ENCODE results near the gene CANT1. TPM values are rescaled to one million over a fixed set of nuclear protein-coding genes. Genes with fewer than 3 reads are reported as not detected.

Gene CANT1
- total RNA-seq, 2 experiments from 2014 or later = 28.3 to 30.0 TPM

DNA sequence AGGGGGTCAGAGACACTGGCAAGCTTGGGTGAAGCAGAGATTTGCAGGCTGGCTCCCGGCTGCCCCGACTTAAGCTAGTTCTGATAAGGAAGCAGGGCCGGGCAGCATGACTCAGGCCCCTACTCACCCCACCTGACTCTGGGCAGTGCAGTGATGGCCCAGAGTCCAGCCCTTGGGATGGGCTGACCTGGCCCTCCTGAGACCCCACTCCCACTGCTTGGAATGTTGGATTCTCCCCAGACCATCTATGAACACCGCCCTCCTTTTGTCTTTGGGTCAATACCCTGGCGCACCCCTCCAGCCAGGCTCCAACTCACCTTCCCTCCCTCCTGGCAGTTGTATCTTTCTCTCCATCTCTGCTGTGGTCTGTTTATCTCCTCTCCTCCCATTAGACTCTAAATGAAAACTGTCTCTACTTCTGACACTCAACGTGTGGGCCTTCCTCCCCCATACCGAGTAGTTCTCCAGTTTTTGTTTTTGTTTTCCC lies 50.9 kb downstream of the CANT1 start:
- no peaks in the 10 kb centered on the region for H3K27me3 Mint-ChIP-seq
- Histone ChIP-seq H3K27me3 (ENCODE audit: control insufficient read depth in 1 of 2, insufficient read depth in 2 of 2, low read length in 2 of 2) (no peaks in the 10 kb centered on the region), H3K4me1 (ENCODE audit: insufficient read depth, low read length) (no peaks in the 10 kb centered on the region), H3K27ac (ENCODE audit: low read depth in 1 of 2, low read length in 2 of 2) (no peak overlapping the region), H3K36me3 (ENCODE audit: insufficient read depth, low read length) (no peaks in the 10 kb centered on the region), H3K4me3 (ENCODE audit: low read length) (no peak overlapping the region), H3K9me3 (ENCODE audit: control insufficient read depth in 1 of 2, insufficient read depth in 1 of 2, low read length in 2 of 2) (no peaks in the 10 kb centered on the region)
- no peak overlapping the region for H3K27ac Mint-ChIP-seq
- no peaks in the 10 kb centered on the region for H3K9me3 Mint-ChIP-seq
- no peaks in the 10 kb centered on the region for H3K4me1 Mint-ChIP-seq (ENCODE audit: low read depth)
- H3K4me3 Mint-ChIP-seq = no peak overlapping the region
- ChIA-PET POLR2A (no interaction called here), CTCF (no interaction called here)
- no peaks in the 10 kb centered on the region for H3K36me3 Mint-ChIP-seq (ENCODE audit: low read depth)
- DNase-seq = no peak
- TF ChIP-seq, protein P1, sequence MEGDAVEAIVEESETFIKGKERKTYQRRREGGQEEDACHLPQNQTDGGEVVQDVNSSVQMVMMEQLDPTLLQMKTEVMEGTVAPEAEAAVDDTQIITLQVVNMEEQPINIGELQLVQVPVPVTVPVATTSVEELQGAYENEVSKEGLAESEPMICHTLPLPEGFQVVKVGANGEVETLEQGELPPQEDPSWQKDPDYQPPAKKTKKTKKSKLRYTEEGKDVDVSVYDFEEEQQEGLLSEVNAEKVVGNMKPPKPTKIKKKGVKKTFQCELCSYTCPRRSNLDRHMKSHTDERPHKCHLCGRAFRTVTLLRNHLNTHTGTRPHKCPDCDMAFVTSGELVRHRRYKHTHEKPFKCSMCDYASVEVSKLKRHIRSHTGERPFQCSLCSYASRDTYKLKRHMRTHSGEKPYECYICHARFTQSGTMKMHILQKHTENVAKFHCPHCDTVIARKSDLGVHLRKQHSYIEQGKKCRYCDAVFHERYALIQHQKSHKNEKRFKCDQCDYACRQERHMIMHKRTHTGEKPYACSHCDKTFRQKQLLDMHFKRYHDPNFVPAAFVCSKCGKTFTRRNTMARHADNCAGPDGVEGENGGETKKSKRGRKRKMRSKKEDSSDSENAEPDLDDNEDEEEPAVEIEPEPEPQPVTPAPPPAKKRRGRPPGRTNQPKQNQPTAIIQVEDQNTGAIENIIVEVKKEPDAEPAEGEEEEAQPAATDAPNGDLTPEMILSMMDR (IDR thresholded peaks at IDR 0.05) = no peak
- ATAC-seq (ENCODE audit: poor library complexity) = no peak
- intact Hi-C loops (cut with DNase I, micrococcal nuclease) = no loop called here

DNA sequence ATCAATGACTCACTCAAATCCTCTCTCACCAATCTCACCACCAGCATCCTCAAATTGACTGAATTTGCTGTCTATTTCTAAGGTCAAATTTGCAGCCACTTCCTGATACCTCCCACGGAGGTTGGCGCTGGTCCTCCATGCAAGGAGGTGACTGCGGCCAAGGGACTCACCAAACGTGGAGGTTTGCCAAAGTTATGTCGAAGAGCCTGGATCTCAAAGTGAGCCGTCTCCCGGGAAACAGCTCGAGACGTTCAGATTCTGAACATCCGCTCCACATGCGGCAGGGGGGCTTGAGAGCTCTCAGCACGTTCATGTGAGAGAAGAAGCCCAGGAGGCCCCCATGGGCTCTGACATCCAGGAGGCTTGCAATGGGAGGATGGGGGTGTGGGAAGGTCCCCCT lies 52.4 kb downstream of the CANT1 start:
- TF ChIP-seq, protein P1 (IDR thresholded peaks at IDR 0.05) = no peak
- Mint-ChIP-seq H3K27me3 (no peaks in the 10 kb centered on the region), H3K9me3 (no peaks in the 10 kb centered on the region), H3K36me3 (ENCODE audit: low read depth) (no peaks in the 10 kb centered on the region), H3K4me1 (ENCODE audit: low read depth) (no peaks in the 10 kb centered on the region), H3K4me3 (no peak overlapping the region), H3K27ac (no peak overlapping the region)
- no peaks in the 10 kb centered on the region for H3K27me3 ChIP-seq (ENCODE audit: control insufficient read depth in 1 of 2, insufficient read depth in 2 of 2, low read length in 2 of 2)
- no peak overlapping the region for H3K27ac ChIP-seq (ENCODE audit: low read depth in 1 of 2, low read length in 2 of 2)
- intact Hi-C loops (cut with DNase I, micrococcal nuclease) = no loop called here
- ChIA-PET CTCF (no interaction called here), POLR2A (no interaction called here)
- DNase-seq = no peak
- no peaks in the 10 kb centered on the region for H3K4me1 ChIP-seq (ENCODE audit: insufficient read depth, low read length)
- H3K36me3 ChIP-seq (ENCODE audit: insufficient read depth, low read length) = no peaks in the 10 kb centered on the region
- ATAC-seq (ENCODE audit: poor library complexity) = no peak
- peaks cover 0 to 2% of the 10 kb centered on the region in 2 experiments for H3K9me3 ChIP-seq (ENCODE audit: control insufficient read depth in 1 of 2, insufficient read depth in 1 of 2, low read length in 2 of 2)
- H3K4me3 ChIP-seq (ENCODE audit: low read length) = no peak overlapping the region

DNA sequence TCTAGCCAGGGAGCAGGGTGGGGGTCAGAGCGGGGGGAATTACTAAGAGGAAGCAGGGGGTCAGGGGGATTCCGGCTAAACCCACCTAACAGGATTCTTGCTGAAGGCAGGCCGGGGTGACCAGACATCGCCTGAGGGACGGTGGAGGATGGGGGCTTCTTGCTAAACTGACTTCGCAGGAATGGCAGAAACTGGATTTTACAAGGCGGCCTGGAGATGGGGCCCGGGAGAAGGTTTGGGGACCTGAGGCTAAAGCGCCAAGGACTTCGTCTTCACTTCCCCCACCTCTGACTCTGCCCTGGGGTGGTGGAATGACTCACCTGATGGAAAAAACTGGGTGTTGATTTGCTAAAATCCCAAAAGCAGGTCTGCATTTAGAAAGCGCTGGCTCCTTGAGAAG lies 53.3 kb downstream of the CANT1 start:
- no peaks in the 10 kb centered on the region for H3K4me1 Mint-ChIP-seq (ENCODE audit: low read depth)
- H3K4me3 Mint-ChIP-seq = no peak overlapping the region
- H3K27ac ChIP-seq (ENCODE audit: low read depth in 1 of 2, low read length in 2 of 2) = no peak overlapping the region
- no peaks in the 10 kb centered on the region for H3K4me1 ChIP-seq (ENCODE audit: insufficient read depth, low read length)
- ATAC-seq (ENCODE audit: poor library complexity) (no peak), DNase-seq (no peak)
- no peaks in the 10 kb centered on the region for H3K27me3 ChIP-seq (ENCODE audit: control insufficient read depth in 1 of 2, insufficient read depth in 2 of 2, low read length in 2 of 2)
- peaks cover 3% of the 10 kb centered on the region for H3K9me3 Mint-ChIP-seq
- no peaks in the 10 kb centered on the region for H3K36me3 ChIP-seq (ENCODE audit: insufficient read depth, low read length)
- no peak overlapping the region for H3K27ac Mint-ChIP-seq
- H3K27me3 Mint-ChIP-seq = no peaks in the 10 kb centered on the region
- intact Hi-C loops (cut with DNase I, micrococcal nuclease) = no loop called here
- CTCF ChIA-PET = no interaction called here
- TF ChIP-seq, protein P1 (IDR thresholded peaks at IDR 0.05) = no peak
- peaks cover 3 to 10% of the 10 kb centered on the region in 2 experiments for H3K9me3 ChIP-seq (ENCODE audit: control insufficient read depth in 1 of 2, insufficient read depth in 1 of 2, low read length in 2 of 2)
- H3K36me3 Mint-ChIP-seq (ENCODE audit: low read depth) = no peaks in the 10 kb centered on the region
- no peak overlapping the region for H3K4me3 ChIP-seq (ENCODE audit: low read length)
- POLR2A ChIA-PET = no interaction called here
